Common myeloid progenitor, CD34-positive (primary cell): Measurements from ENCODE around the gene FAM228B.

Source experiments
- CTCF ChIA-PET: fragments of 350-600 bp; sonication (Branson Sonifier 250); formaldehyde crosslinking; loops from one replicate; lab custom pipeline; 2021; ENCODE audit warnings: antibody characterized with exemption; lab: Charles Lee
- POLR2A ChIA-PET: fragments of 350-600 bp; sonication (Branson Sonifier 250); formaldehyde crosslinking; loops from one replicate; lab custom pipeline; 2021; ENCODE audit warnings: antibody characterized with exemption; lab: Charles Lee
- DNase-seq, 3 donors: peaks; one replicate each; pipeline versions ENCODE4 v3.0.0 to v3.0.0-alpha.2; 2013
- H3K27ac ChIP-seq, 2 experiments: 1 replicate in 1 of 2; 2 replicates in 1 of 2; pipeline ENCODE4 v1.7.0; 2013; ENCODE audit warnings: inconsistent platforms in 2 of 2, low read length in 2 of 2, mild to moderate bottlenecking in 2 of 2, low read depth in 1 of 2, moderate library complexity in 1 of 2; ENCODE audit not compliant: severe bottlenecking in 2 of 2, insufficient read depth in 1 of 2, poor library complexity in 1 of 2
- H3K27me3 ChIP-seq, 5 experiments: replicated peaks in 2 of 5; 1 replicate in 3 of 5; 2 replicates in 2 of 5; pipeline versions ENCODE4 v1.6.1 to v1.7.0; 2013; ENCODE audit warnings: low read length in 4 of 5, mild to moderate bottlenecking in 2 of 5, moderate library complexity in 2 of 5, inconsistent platforms in 1 of 5; ENCODE audit not compliant: insufficient read depth in 5 of 5, control insufficient read depth in 4 of 5
- H3K36me3 ChIP-seq, 4 experiments: 1 replicate in 2 of 4; 2 replicates in 2 of 4; pipeline versions ENCODE4 v1.6.1 to v1.7.0; 2013; ENCODE audit warnings: low read length in 3 of 4, control low read depth in 1 of 4, mild to moderate bottlenecking in 1 of 4; ENCODE audit not compliant: control insufficient read depth in 4 of 4, insufficient read depth in 4 of 4
- H3K4me1 ChIP-seq, 4 experiments: 1 replicate in 3 of 4; 2 replicates in 1 of 4; pipeline versions ENCODE4 v1.6.1 to v1.7.1; 2013; ENCODE audit warnings: low read length in 3 of 4, mild to moderate bottlenecking in 3 of 4, control low read depth in 1 of 4, inconsistent platforms in 1 of 4, moderate library complexity in 1 of 4; ENCODE audit not compliant: control insufficient read depth in 4 of 4, insufficient read depth in 4 of 4; ENCODE audit errors: control extremely low read depth in 1 of 4
- H3K4me3 ChIP-seq, 7 experiments: 1 replicate in 4 of 7; 2 replicates in 3 of 7; pipeline versions ENCODE4 v1.5.1 to v1.7.0; 2013; ENCODE audit warnings: mild to moderate bottlenecking in 7 of 7, low read length in 6 of 7, moderate library complexity in 6 of 7, inconsistent platforms in 2 of 7, low read depth in 2 of 7, control low read depth in 1 of 7; ENCODE audit not compliant: insufficient read depth in 4 of 7, control insufficient read depth in 1 of 7; ENCODE audit errors: extremely low read depth in 1 of 7
- H3K9me3 ChIP-seq, 5 experiments: 1 replicate in 4 of 5; 2 replicates in 1 of 5; pipeline versions ENCODE4 v1.6.1 to v1.7.1; 2013; ENCODE audit warnings: low read length in 4 of 5, mild to moderate bottlenecking in 2 of 5, inconsistent platforms in 1 of 5, low read depth in 1 of 5, moderate library complexity in 1 of 5; ENCODE audit not compliant: control insufficient read depth in 4 of 5, insufficient read depth in 2 of 5; ENCODE audit errors: control extremely low read depth in 1 of 5
- WGBS: methylation state at CpG from one replicate; pipeline ENCODE4 v1.1.5; 2013; ENCODE audit not compliant: insufficient coverage; 5-methylcytosine and 5-hydroxymethylcytosine counted together

Gene FAM228B

GRCh38 chr2:24152413-24153197 is 29.3 kb downstream of the FAM228B start:
- DNase-seq = no peak
- 98% methylated on average over 5 of the region's 5 CpGs for WGBS
- ChIA-PET CTCF (no interaction called here), POLR2A (no interaction called here)
- H3K9me3 ChIP-seq = peaks cover 0 to 8% (median 5%) of the 10 kb centered on the region in 5 experiments
- H3K4me3 ChIP-seq = no peak overlapping the region
- no peak overlapping the region for H3K27ac ChIP-seq
- H3K36me3 ChIP-seq = peaks cover 2 to 21% (median 6%) of the 10 kb centered on the region in 4 experiments
- H3K4me1 ChIP-seq = no peaks in the 10 kb centered on the region
- no peaks in the 10 kb centered on the region for H3K27me3 ChIP-seq

DNA sequence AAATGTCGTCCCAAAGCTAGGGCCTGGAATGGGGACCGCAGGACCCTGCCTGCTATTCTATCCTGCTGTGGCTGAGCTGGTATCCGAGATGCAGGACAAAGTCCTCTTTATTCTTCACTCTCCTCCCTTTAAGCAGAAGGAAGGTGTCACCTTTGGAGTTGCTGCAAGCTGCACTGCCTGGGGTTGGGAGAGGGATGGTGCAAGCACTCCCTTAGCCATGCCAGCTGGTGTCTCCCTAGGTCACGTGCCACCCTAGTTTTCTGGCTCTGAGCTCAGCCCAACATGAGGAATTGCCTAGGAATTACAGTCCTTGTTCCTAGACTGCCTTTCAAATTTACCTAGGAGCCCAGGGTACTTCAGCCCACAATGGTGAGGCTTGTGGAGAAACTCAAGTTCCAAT is 30.2 kb downstream of the FAM228B start:
- ChIA-PET POLR2A (no interaction called here), CTCF (interaction anchor here (0.7 kb wide), 1 partner anchor 10 kb away, joined by 3 read pairs; no protein-coding TSS in a partner anchor)

GRCh38 chr2:24158131-24158530 is 34.9 kb downstream of the FAM228B start:
- POLR2A ChIA-PET = no interaction called here
- Histone ChIP-seq H3K4me3 (no peak overlapping the region), H3K9me3 (peaks cover 0 to 6% (median 4%) of the 10 kb centered on the region in 5 experiments), H3K4me1 (no peaks in the 10 kb centered on the region), H3K27ac (no peak overlapping the region), H3K27me3 (no peaks in the 10 kb centered on the region), H3K36me3 (peaks cover 0 to 23% (median 14%) of the 10 kb centered on the region in 4 experiments)
- no CpG with 5 or more reads among the region's 5 CpGs for WGBS
- no peak for DNase-seq
- CTCF ChIA-PET = interaction anchor here (1.0 to 1.6 kb wide), 2 partner anchors 10 to 19 kb away, joined by 4 read pairs; no protein-coding TSS in a partner anchor

More for the DNA sequence above, 30.2 kb downstream of the FAM228B start:
- H3K4me3 ChIP-seq = no peak overlapping the region
- WGBS = 100% methylated on average over 4 of the region's 4 CpGs
- peaks cover 0 to 16% (median 5%) of the 10 kb centered on the region in 4 experiments for H3K36me3 ChIP-seq
- H3K9me3 ChIP-seq = peaks cover 0 to 1% (median 0%) of the 10 kb centered on the region in 5 experiments
- no peak overlapping the region for H3K27ac ChIP-seq
- no peak for DNase-seq
- no peaks in the 10 kb centered on the region for H3K27me3 ChIP-seq
- no peaks in the 10 kb centered on the region for H3K4me1 ChIP-seq

DNA sequence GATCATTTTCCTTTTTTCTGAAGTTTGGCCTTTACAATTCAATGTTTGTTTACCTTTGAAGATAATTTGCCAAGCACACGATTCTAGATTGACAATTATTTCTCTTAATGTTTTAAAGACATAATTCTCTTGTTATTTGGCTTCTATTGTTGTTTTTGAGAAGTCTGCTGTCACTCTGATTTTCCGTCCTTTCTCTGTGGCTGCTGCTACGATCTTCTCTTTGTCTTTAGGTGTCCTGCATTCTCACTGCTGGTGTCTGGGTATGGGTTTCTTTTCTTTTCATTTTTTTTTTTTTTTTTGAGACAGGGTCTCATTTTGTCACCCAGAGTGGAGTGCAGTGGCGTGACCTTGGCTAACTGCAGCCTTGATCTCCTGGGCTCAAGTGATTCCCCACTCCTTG is 36.4 kb downstream of the FAM228B start:
- POLR2A ChIA-PET = no interaction called here
- CTCF ChIA-PET = no interaction called here
- 90% methylated on average over 2 of the region's 4 CpGs for WGBS
- Histone ChIP-seq H3K27ac (no peak overlapping the region), H3K4me1 (no peaks in the 10 kb centered on the region), H3K9me3 (peaks cover 0 to 6% (median 4%) of the 10 kb centered on the region in 5 experiments), H3K27me3 (no peaks in the 10 kb centered on the region), H3K36me3 (peaks cover 0 to 23% (median 13%) of the 10 kb centered on the region in 4 experiments), H3K4me3 (no peak overlapping the region)
- peak in 1 of 3 donors; percentile 23 for DNase-seq

GRCh38 chr2:24160761-24161160 is 37.5 kb downstream of the FAM228B start:
- Histone ChIP-seq H3K4me3 (no peak overlapping the region), H3K27ac (no peak overlapping the region), H3K4me1 (no peaks in the 10 kb centered on the region), H3K9me3 (peaks cover 0 to 6% (median 4%) of the 10 kb centered on the region in 5 experiments), H3K36me3 (peaks cover 0 to 23% (median 13%) of the 10 kb centered on the region in 4 experiments), H3K27me3 (no peaks in the 10 kb centered on the region)
- DNase-seq = no peak
- ChIA-PET POLR2A (no interaction called here), CTCF (interaction anchor here (0.9 to 4.4 kb wide), 4 partner anchors 10 to 333 kb away, joined by 3 to 25 read pairs (median 6); partner anchors contain the start of gene TP53I3)

- no CpG with 5 or more reads among the region's 1 CpG for WGBS
- DNase-seq = no peak
- peaks cover 0 to 6% (median 4%) of the 10 kb centered on the region in 5 experiments for H3K9me3 ChIP-seq
- H3K27ac ChIP-seq = no peak overlapping the region
- no peak overlapping the region for H3K4me3 ChIP-seq
- peaks cover 0 to 23% (median 13%) of the 10 kb centered on the region in 4 experiments for H3K36me3 ChIP-seq
- ChIA-PET POLR2A (interaction anchor here (0.6 kb wide), 1 partner anchor 152 kb away, joined by 3 read pairs; no protein-coding TSS in a partner anchor), CTCF (interaction anchor here (0.9 to 4.4 kb wide), 4 partner anchors 8 to 78 kb away, joined by 3 to 25 read pairs (median 7); partner anchors contain the start of gene TP53I3)
- H3K4me1 ChIP-seq = no peaks in the 10 kb centered on the region
- H3K27me3 ChIP-seq = no peaks in the 10 kb centered on the region
These were observed 39.2 kb downstream of the FAM228B start for GRCh38 chr2:24162494-24162893.

DNA sequence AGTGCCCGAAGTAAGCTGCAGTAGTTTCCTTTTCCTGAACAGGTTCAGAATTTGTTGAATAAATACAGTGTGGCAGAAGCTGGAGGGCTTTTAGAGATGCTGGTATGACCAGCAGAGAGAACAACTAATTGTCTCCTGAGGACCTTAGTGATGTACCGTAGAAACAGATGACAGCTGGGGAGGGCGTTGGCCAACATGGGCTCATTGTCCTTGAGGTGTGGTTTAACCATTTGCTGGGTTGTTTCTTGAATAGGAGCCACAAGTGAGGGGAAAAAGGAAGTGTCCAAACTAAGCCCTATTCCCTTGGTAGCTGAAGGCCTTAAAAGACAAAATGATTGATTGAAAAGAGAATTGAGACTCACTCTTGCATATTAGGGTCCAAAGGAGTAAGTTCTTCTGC is 39.9 kb downstream of the FAM228B start:
- Histone ChIP-seq H3K27ac (no peak overlapping the region), H3K4me3 (no peak overlapping the region), H3K27me3 (no peaks in the 10 kb centered on the region), H3K36me3 (peaks cover 0 to 23% (median 13%) of the 10 kb centered on the region in 4 experiments), H3K9me3 (peaks cover 0 to 6% (median 4%) of the 10 kb centered on the region in 5 experiments), H3K4me1 (no peaks in the 10 kb centered on the region)
- ChIA-PET CTCF (interaction anchor here (0.9 to 4.4 kb wide), 6 partner anchors 8 to 79 kb away, joined by 3 to 25 read pairs (median 4); partner anchors contain the start of gene TP53I3), POLR2A (no interaction called here)
- 61% methylated on average over 2 of the region's 3 CpGs for WGBS
- DNase-seq = no peak
